ENCODE measurements around the gene LHX4. TPM values are rescaled to one million over a fixed set of nuclear protein-coding genes. Genes with fewer than 3 reads are reported as not detected.

LHX4 gene
- total and polyA plus RNA-seq, 2 of the 8 experiments (the other 6 are each of a cell fraction or from before 2014, with no cell fraction given), result 0.85 to 4.9 TPM

DNA sequence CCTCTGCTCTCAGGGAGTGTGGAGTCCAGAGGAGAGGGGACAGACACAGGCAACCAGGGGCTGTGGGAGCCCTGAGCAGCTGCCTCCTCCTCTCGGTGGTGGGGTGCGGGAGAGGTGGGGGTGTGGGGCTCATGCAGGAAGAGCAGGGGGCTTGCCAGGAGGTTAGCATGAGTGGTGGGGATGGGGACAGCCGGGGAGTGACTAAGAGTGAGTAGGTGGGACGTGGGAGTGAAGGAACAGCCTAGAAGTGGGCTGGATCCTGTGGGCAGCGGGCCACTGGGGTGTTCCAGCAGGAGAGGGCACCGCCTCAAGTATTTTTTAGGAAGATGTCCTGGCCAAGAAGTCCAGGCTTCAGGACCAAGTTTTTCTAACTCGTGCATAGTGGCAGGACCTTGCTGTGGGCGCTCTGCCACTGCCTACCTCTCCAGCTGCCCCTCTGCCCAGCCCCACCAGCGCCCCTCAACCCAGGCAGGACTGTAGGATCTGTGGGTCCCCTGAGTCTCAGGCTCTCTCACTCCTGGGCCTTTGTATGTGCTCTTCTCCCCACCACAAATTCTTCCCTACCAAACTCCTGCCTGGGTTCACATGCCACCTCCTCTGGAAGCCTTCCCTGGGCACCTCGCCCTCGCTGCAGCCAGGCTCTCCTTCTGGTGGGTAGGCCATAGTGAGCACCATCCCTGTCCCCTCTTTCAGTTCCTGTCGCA lies 18.8 kb upstream of the LHX4 start (continued):
- no peak for TF ChIP-seq CHD7 (IDR thresholded peaks at IDR 0.05; ENCODE audit: insufficient replicate concordance, low read length)
- no peak for TF ChIP-seq CBX5 (IDR thresholded peaks at IDR 0.05; ENCODE audit: low read depth, low read length)

Measured in H1 (cell line).